Astrocyte (in vitro differentiated cells and primary cell): Measurements from ENCODE around the gene STON2. TPM values are rescaled to one million over a fixed set of nuclear protein-coding genes. Genes with fewer than 3 reads are reported as not detected.
A peak's percentile ranks its signal among the peaks of the same experiment; 100 is the strongest.

Experiments used
- DNase-seq: peaks from one replicate; pipeline ENCODE4 v3.0.0-alpha.2; 2010; ENCODE audit warnings: low read depth
- FAIRE-seq: peaks from 2 replicates; lab custom pipeline; 2011; peaks lifted over from hg19 to GRCh38; lab: Jason Lieb, UNC
- H2AFZ ChIP-seq: 2 replicates; pipeline ENCODE4 v1.6.0; 2012; ENCODE audit warnings: low read depth, low read length, inconsistent platforms
- H3K27ac ChIP-seq: 2 replicates; pipeline ENCODE4 v1.5.1; 2011; ENCODE audit warnings: low read depth, low read length, inconsistent platforms
- H3K27me3 ChIP-seq: 2 replicates; pipeline ENCODE4 v1.6.0; 2011; ENCODE audit warnings: low read length, inconsistent platforms; ENCODE audit not compliant: insufficient read depth
- H3K36me3 ChIP-seq: 2 replicates; pipeline ENCODE4 v1.5.1; 2011; ENCODE audit warnings: low read length, inconsistent platforms; ENCODE audit not compliant: insufficient read depth
- H3K4me1 ChIP-seq: 2 replicates; pipeline ENCODE4 v1.5.1; 2011; ENCODE audit warnings: low read length, inconsistent platforms; ENCODE audit not compliant: insufficient read depth
- H3K4me2 ChIP-seq: 2 replicates; pipeline ENCODE4 v1.6.0; 2012; ENCODE audit warnings: low read length, inconsistent platforms
- H3K4me3 ChIP-seq: 2 replicates; pipeline ENCODE4 v1.5.1; 2011; ENCODE audit warnings: low read depth, mild to moderate bottlenecking, low read length, inconsistent platforms; ENCODE audit not compliant: insufficient read depth
- H3K79me2 ChIP-seq: 2 replicates; pipeline ENCODE4 v1.6.0; 2012; ENCODE audit warnings: mild to moderate bottlenecking, low read length, inconsistent platforms; ENCODE audit not compliant: insufficient read depth
- H3K9ac ChIP-seq: 2 replicates; pipeline ENCODE4 v1.6.0; 2012; ENCODE audit warnings: mild to moderate bottlenecking, low read length, inconsistent platforms
- H3K9me3 ChIP-seq: 2 replicates; pipeline ENCODE4 v1.5.1; 2012; ENCODE audit warnings: low read depth, mild to moderate bottlenecking, low read length, inconsistent platforms; ENCODE audit not compliant: insufficient read depth
- H4K20me1 ChIP-seq: 2 replicates; pipeline ENCODE4 v1.6.0; 2012; ENCODE audit warnings: low read length, inconsistent platforms; ENCODE audit not compliant: insufficient read depth
- H3K27ac Mint-ChIP-seq: one replicate; pipeline ENCODE4 v1.8.0; 2021; ENCODE audit warnings: mild to moderate bottlenecking, mixed read lengths; ENCODE audit not compliant: unreplicated experiment
- H3K27me3 Mint-ChIP-seq: one replicate; pipeline ENCODE4 v1.8.0; 2021; ENCODE audit warnings: low read depth, mixed read lengths; ENCODE audit not compliant: unreplicated experiment
- H3K36me3 Mint-ChIP-seq: one replicate; pipeline ENCODE4 v1.8.0; 2021; ENCODE audit warnings: low read depth, mixed read lengths; ENCODE audit not compliant: unreplicated experiment
- H3K4me1 Mint-ChIP-seq: one replicate; pipeline ENCODE4 v1.8.0; 2021; ENCODE audit warnings: low read depth, mixed read lengths; ENCODE audit not compliant: unreplicated experiment
- H3K4me3 Mint-ChIP-seq: one replicate; pipeline ENCODE4 v1.8.0; 2021; ENCODE audit warnings: mild to moderate bottlenecking, moderate library complexity, mixed read lengths; ENCODE audit not compliant: unreplicated experiment
- H3K9me3 Mint-ChIP-seq: one replicate; pipeline ENCODE4 v1.8.0; 2021; ENCODE audit warnings: mild to moderate bottlenecking, mixed read lengths; ENCODE audit not compliant: unreplicated experiment
- EZH2 ChIP-seq: IDR thresholded peaks from 2 replicates; pipeline ENCODE4 v1.6.1; 2012; ENCODE audit warnings: mild to moderate bottlenecking, low read length, inconsistent platforms; ENCODE audit not compliant: insufficient read depth
- total RNA-seq: library from RNA; stranded (reverse); gene quantifications from 2 replicates; pipeline ENCODE4 v1.2.1, GENCODE V29; 2021
- TF ChIP-seq, protein P1 (sequence below): IDR thresholded peaks from 2 replicates; pipeline ENCODE4 v1.5.1; 2011; ENCODE audit warnings: low read depth, mild to moderate bottlenecking, inconsistent platforms, low read length, moderate library complexity; ENCODE audit not compliant: insufficient read depth

STON2 gene
- total RNA-seq, 1 donor from 2014 or later: 52.9 TPM

DNA sequence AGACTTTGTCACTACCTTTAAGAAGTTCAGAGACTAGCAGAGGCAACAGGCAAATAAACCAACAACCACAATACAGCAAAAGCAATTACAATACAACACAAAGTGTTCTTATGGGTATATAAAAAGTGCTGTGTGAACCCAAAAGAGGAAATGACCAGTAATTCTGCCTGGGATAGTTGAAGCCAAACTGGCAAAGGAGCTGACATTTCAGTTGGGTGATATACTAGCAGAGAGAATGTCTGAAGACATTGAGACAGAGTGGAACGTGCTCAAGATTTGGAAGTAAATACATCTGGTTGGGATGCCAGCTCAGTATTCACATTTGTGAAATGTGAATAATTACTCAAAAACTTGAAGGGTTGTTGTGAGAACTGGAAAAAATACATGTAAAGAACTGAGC is 98.8 kb downstream of the STON2 start:
- Histone ChIP-seq H3K9ac (no peak overlapping the region), H3K36me3 (no peaks in the 10 kb centered on the region), H3K79me2 (no peaks in the 10 kb centered on the region), H3K27ac (no peak overlapping the region), H3K4me1 (no peaks in the 10 kb centered on the region), H3K9me3 (no peaks in the 10 kb centered on the region), H4K20me1 (no peaks in the 10 kb centered on the region), H3K4me2 (no peak overlapping the region), H2AFZ (no peak overlapping the region), H3K4me3 (no peak overlapping the region), H3K27me3 (no peaks in the 10 kb centered on the region)
- DNase-seq (no peak), FAIRE-seq (no peak)
- peaks cover 24% of the 10 kb centered on the region for H3K4me1 Mint-ChIP-seq
- no peak overlapping the region for H3K4me3 Mint-ChIP-seq
- H3K9me3 Mint-ChIP-seq: no peaks in the 10 kb centered on the region
- H3K36me3 Mint-ChIP-seq: no peaks in the 10 kb centered on the region
- no peaks in the 10 kb centered on the region for H3K27me3 Mint-ChIP-seq
- no peak for TF ChIP-seq EZH2
- TF ChIP-seq, protein P1, sequence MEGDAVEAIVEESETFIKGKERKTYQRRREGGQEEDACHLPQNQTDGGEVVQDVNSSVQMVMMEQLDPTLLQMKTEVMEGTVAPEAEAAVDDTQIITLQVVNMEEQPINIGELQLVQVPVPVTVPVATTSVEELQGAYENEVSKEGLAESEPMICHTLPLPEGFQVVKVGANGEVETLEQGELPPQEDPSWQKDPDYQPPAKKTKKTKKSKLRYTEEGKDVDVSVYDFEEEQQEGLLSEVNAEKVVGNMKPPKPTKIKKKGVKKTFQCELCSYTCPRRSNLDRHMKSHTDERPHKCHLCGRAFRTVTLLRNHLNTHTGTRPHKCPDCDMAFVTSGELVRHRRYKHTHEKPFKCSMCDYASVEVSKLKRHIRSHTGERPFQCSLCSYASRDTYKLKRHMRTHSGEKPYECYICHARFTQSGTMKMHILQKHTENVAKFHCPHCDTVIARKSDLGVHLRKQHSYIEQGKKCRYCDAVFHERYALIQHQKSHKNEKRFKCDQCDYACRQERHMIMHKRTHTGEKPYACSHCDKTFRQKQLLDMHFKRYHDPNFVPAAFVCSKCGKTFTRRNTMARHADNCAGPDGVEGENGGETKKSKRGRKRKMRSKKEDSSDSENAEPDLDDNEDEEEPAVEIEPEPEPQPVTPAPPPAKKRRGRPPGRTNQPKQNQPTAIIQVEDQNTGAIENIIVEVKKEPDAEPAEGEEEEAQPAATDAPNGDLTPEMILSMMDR: no peak
- no peak overlapping the region for H3K27ac Mint-ChIP-seq

GRCh38 chr14:81298911-81299310 is 101.2 kb downstream of the STON2 start:
- no peaks in the 10 kb centered on the region for H3K36me3 Mint-ChIP-seq
- no peak for FAIRE-seq
- TF ChIP-seq, protein P1: no peak
- no peak for TF ChIP-seq EZH2

DNA sequence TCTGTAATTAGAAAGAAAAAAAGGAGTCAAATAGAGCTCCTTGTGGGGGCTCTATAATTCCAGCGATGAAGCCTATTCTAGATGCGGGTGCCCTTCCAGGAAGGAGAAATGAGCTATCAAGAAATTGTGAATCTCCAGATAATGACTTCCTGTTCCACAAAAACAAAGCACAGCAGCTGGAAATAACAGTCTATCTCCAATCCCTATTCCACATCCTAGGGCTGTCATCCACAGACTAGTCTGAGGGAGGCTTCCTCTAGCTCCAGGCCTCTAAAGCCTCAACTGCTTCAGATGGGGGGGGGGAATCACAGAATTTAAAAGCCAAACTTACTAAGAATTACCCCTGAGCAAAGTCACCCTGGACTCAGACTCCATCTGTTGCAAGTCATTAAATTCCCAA is 102.0 kb downstream of the STON2 start:
- no peak overlapping the region for H3K4me3 ChIP-seq
- H3K4me2 ChIP-seq: no peak overlapping the region
- no peaks in the 10 kb centered on the region for H3K79me2 ChIP-seq
- no peaks in the 10 kb centered on the region for H4K20me1 ChIP-seq
- no peaks in the 10 kb centered on the region for H3K36me3 ChIP-seq
- H3K9me3 Mint-ChIP-seq: no peaks in the 10 kb centered on the region
- no peak for TF ChIP-seq EZH2
- TF ChIP-seq, protein P1: no peak
- H3K27me3 Mint-ChIP-seq: no peaks in the 10 kb centered on the region
- H3K36me3 Mint-ChIP-seq: peaks cover 4% of the 10 kb centered on the region
- no peaks in the 10 kb centered on the region for H3K4me1 ChIP-seq
- no peak overlapping the region for H2AFZ ChIP-seq
- no peaks in the 10 kb centered on the region for H3K9me3 ChIP-seq
- FAIRE-seq (no peak), DNase-seq (no peak)
- H3K27me3 ChIP-seq: no peaks in the 10 kb centered on the region
- H3K27ac ChIP-seq: no peak overlapping the region
- no peak overlapping the region for H3K4me3 Mint-ChIP-seq
- H3K4me1 Mint-ChIP-seq: peaks cover 19% of the 10 kb centered on the region
- H3K27ac Mint-ChIP-seq: peak overlapping the region; percentile 77
- H3K9ac ChIP-seq: no peak overlapping the region

More at GRCh38 chr14:81298911-81299310, 101.2 kb downstream of the STON2 start:
- Histone ChIP-seq H3K79me2 (no peaks in the 10 kb centered on the region), H3K4me1 (no peaks in the 10 kb centered on the region), H3K27ac (no peak overlapping the region), H2AFZ (no peak overlapping the region), H3K27me3 (no peaks in the 10 kb centered on the region), H3K4me3 (no peak overlapping the region), H3K4me2 (no peak overlapping the region), H3K9ac (no peak overlapping the region), H3K36me3 (no peaks in the 10 kb centered on the region), H3K9me3 (no peaks in the 10 kb centered on the region), H4K20me1 (no peaks in the 10 kb centered on the region)
- Mint-ChIP-seq H3K9me3 (no peaks in the 10 kb centered on the region), H3K27ac (no peak overlapping the region), H3K27me3 (no peaks in the 10 kb centered on the region), H3K4me3 (no peak overlapping the region), H3K4me1 (peaks cover 26% of the 10 kb centered on the region)
- DNase-seq: no peak
